Endothelial cell of umbilical vein (primary cell): ENCODE results near the gene SPAG6. TPM values are rescaled to one million over a fixed set of nuclear protein-coding genes. Genes with fewer than 3 reads are reported as not detected.

Experiments used
- BruUV-seq: library from RNA; stranded (reverse); fragments of 400-500 nt; replicated peaks from 2 replicates; lab custom pipeline; 2021; lab: Mats Ljungman, UMichigan
- CTCF ChIA-PET: fragments of 300-600, 350-600 bp; sonication (Branson Sonifier 250); formaldehyde crosslinking; loops from one replicate; lab custom pipeline; 2021; ENCODE audit warnings: antibody characterized with exemption, inconsistent platforms; lab: Charles Lee
- POLR2A ChIA-PET: fragments of 300-600, 350-600 bp; sonication (Branson Sonifier 250); formaldehyde crosslinking; loops from one replicate; lab custom pipeline; 2021; ENCODE audit warnings: antibody characterized with exemption, inconsistent platforms; lab: Charles Lee
- DNase-seq: peaks from one replicate; pipeline ENCODE4 v3.0.0-alpha.2; 2011; ENCODE audit warnings: low read depth, low spot score
- FAIRE-seq: peaks from 2 replicates; lab custom pipeline; 2011; peaks lifted over from hg19 to GRCh38; lab: Jason Lieb, UNC
- H2AFZ ChIP-seq: 2 replicates; pipeline ENCODE4 v1.6.0; 2012; ENCODE audit warnings: low read depth, low read length, control low read depth, inconsistent platforms
- H3K27ac ChIP-seq: 2 replicates; pipeline ENCODE4 v1.5.1; 2011; ENCODE audit warnings: low read depth, mild to moderate bottlenecking, control low read depth, low read length, moderate library complexity; ENCODE audit not compliant: insufficient read depth
- H3K27me3 ChIP-seq, 2 experiments: 2 replicates each; pipeline versions ENCODE4 v1.6.0 to v1.6.1; 2011; ENCODE audit warnings: low read length in 2 of 2, mixed read lengths in 1 of 2; ENCODE audit not compliant: control insufficient read depth in 2 of 2, insufficient read depth in 2 of 2
- H3K36me3 ChIP-seq, 2 experiments: 2 replicates in 1 of 2; 3 replicates in 1 of 2; pipeline ENCODE4 v1.5.1; 2011; ENCODE audit warnings: low read length in 2 of 2, mild to moderate bottlenecking in 1 of 2, moderate library complexity in 1 of 2; ENCODE audit not compliant: control insufficient read depth in 2 of 2, insufficient read depth in 2 of 2; ENCODE audit errors: extremely low read depth in 1 of 2
- H3K4me1 ChIP-seq: 3 replicates; pipeline ENCODE4 v1.5.1; 2011; ENCODE audit warnings: mild to moderate bottlenecking, low read length; ENCODE audit not compliant: control insufficient read depth, insufficient read depth; ENCODE audit errors: extremely low read depth
- H3K4me2 ChIP-seq: 2 replicates; pipeline ENCODE4 v1.6.1; 2011; ENCODE audit warnings: low read length, control low read depth, mixed read lengths; ENCODE audit not compliant: insufficient read depth
- H3K4me3 ChIP-seq, 3 experiments: fragments of 200-600 bp in 1 of 3; sonication (generic), shearing (Covaris generic) in 1 of 3; replicated peaks in 1 of 3; 2 replicates each; pipeline ENCODE4 v1.5.1; 2011 to 2016; ENCODE audit warnings: control low read depth in 3 of 3, low read length in 3 of 3, mild to moderate bottlenecking in 2 of 3, inconsistent platforms in 1 of 3, low read depth in 1 of 3, moderate library complexity in 1 of 3; ENCODE audit not compliant: insufficient read depth in 1 of 3
- H3K79me2 ChIP-seq: 2 replicates; pipeline ENCODE4 v1.6.0; 2012; ENCODE audit warnings: low read length, inconsistent platforms; ENCODE audit not compliant: control insufficient read depth, insufficient read depth
- H3K9ac ChIP-seq: replicated peaks from 2 replicates; pipeline ENCODE3; 2011; ENCODE audit warnings: low read length, control low read depth; ENCODE audit not compliant: insufficient read depth; ENCODE audit errors: extremely low read depth
- H3K9me1 ChIP-seq: replicated peaks from 3 replicates; pipeline ENCODE4 v1.6.0; 2011; ENCODE audit warnings: mild to moderate bottlenecking, low read length; ENCODE audit not compliant: control insufficient read depth, insufficient read depth; ENCODE audit errors: extremely low read depth
- H3K9me3 ChIP-seq: replicated peaks from 2 replicates; pipeline ENCODE4 v1.5.1; 2012; ENCODE audit warnings: low read length, inconsistent platforms; ENCODE audit not compliant: control insufficient read depth, insufficient read depth
- H4K20me1 ChIP-seq: replicated peaks from 2 replicates; pipeline ENCODE3; 2011; ENCODE audit warnings: mild to moderate bottlenecking, low read length; ENCODE audit not compliant: control insufficient read depth, insufficient read depth; ENCODE audit errors: extremely low read depth
- CTCF ChIP-seq, 2 donors: IDR thresholded peaks; 1 replicate in 1 of 2; 2 replicates in 1 of 2; pipeline ENCODE4 v1.5.1; 2011; ENCODE audit warnings: low read length in 2 of 2, mild to moderate bottlenecking in 2 of 2, moderate library complexity in 2 of 2, control low read depth in 1 of 2, inconsistent platforms in 1 of 2, low read depth in 1 of 2; ENCODE audit not compliant: insufficient read depth in 1 of 2; ENCODE audit errors: extremely low read depth in 1 of 2
- EZH2 ChIP-seq: IDR thresholded peaks from 2 replicates; pipeline ENCODE4 v1.6.1; 2012; ENCODE audit warnings: borderline replicate concordance, low read depth, mild to moderate bottlenecking, moderate library complexity, low read length, inconsistent platforms; ENCODE audit not compliant: severe bottlenecking
- FOS ChIP-seq: IDR thresholded peaks from 2 replicates; pipeline ENCODE4 v1.6.1; 2011; ENCODE audit warnings: mild to moderate bottlenecking, low read length, moderate library complexity, borderline replicate concordance; ENCODE audit not compliant: insufficient read depth
- GATA2 ChIP-seq: IDR thresholded peaks from 2 replicates; pipeline ENCODE4 v1.7.0; 2011; ENCODE audit warnings: low read depth, mild to moderate bottlenecking, moderate library complexity, mixed read lengths, low read length; ENCODE audit not compliant: insufficient read length, insufficient read depth
- JUN ChIP-seq: IDR thresholded peaks from 2 replicates; pipeline ENCODE4 v1.6.1; 2011; ENCODE audit warnings: borderline replicate concordance, low read depth; ENCODE audit not compliant: insufficient read length, insufficient read depth
- MYC ChIP-seq: IDR thresholded peaks from one replicate; pipeline ENCODE4 v1.6.1; 2011; ENCODE audit warnings: mild to moderate bottlenecking, low read depth, low read length
- POLR2A ChIP-seq: IDR thresholded peaks from 2 replicates; pipeline ENCODE4 v1.6.1; 2012; ENCODE audit warnings: low read depth, mild to moderate bottlenecking, control low read depth, low read length
- POLR2AphosphoS5 ChIP-seq: IDR thresholded peaks from 2 replicates; pipeline ENCODE4 v1.6.1; 2012; ENCODE audit warnings: low read depth, mild to moderate bottlenecking, control low read depth, low read length, moderate library complexity; ENCODE audit not compliant: insufficient read depth
- dilution Hi-C: fragments of 300-500 bp; cut with MboI; formaldehyde crosslinking; loops from one replicate; pipeline ENCODE4 v1.15.0; 2019; ENCODE audit warnings: low sequenced_read_pairs; ENCODE audit not compliant: extremely low pct_ligation_motif_present
- intact Hi-C: fragments of 100-400 bp; cut with micrococcal nuclease; formaldehyde crosslinking; loops from one replicate; pipeline ENCODE4 v1.10.0; 2022
- polyA plus RNA-seq, 4 experiments: library from polyadenylated mRNA; depleted of rRNA in 3 of 4; stranded (reverse) in 3 of 4; unstranded in 1 of 4; fragments of >200 nt; gene quantifications; 2 replicates each; pipeline versions ENCODE4 v1.2.1 to v1.2.3, GENCODE V29; 2011 to 2012; ENCODE audit warnings: missing spikeins in 1 of 4
- total RNA-seq: library from RNA; stranded (reverse); gene quantifications from 2 replicates; pipeline ENCODE4 v1.2.3, GENCODE V29; 2021
- TF ChIP-seq, protein P1 (sequence below): IDR thresholded peaks from 2 replicates; pipeline ENCODE4 v1.6.1; 2011; ENCODE audit not compliant: insufficient read depth, insufficient read length

The SPAG6 gene
- total and polyA plus RNA-seq, 2 donors (not counting 3 experiments of a cell fraction or from before 2014, with no cell fraction given) = not detected

GRCh38 chr10:22443175-22443901 is 98.0 kb downstream of the SPAG6 start:
- H3K9me1 ChIP-seq = no peaks in the 10 kb centered on the region
- no peaks in the 10 kb centered on the region for H3K9me3 ChIP-seq
- BruUV-seq = no TSS peak
- POLR2A ChIA-PET = no interaction called here
- no peak overlapping the region for H3K4me3 ChIP-seq
- H3K27me3 ChIP-seq = peaks cover 11 to 35% of the 10 kb centered on the region in 2 experiments
- intact Hi-C loops = no loop called here
- CTCF ChIA-PET = no interaction called here
- FAIRE-seq (no peak), DNase-seq (no peak)
- H3K4me1 ChIP-seq = peaks cover 4% of the 10 kb centered on the region
- H3K9ac ChIP-seq = no peak overlapping the region
- H4K20me1 ChIP-seq = no peaks in the 10 kb centered on the region
- no peak overlapping the region for H2AFZ ChIP-seq
- H3K79me2 ChIP-seq = peaks cover 2% of the 10 kb centered on the region
- TF ChIP-seq POLR2A = no peak
- TF ChIP-seq EZH2 = no peak
- no peak for TF ChIP-seq CTCF (IDR thresholded peaks at IDR 0.05; ENCODE audit: extremely low read depth in 1 of 2, insufficient read depth in 1 of 2, low read depth in 1 of 2, low read length in 2 of 2)
- TF ChIP-seq POLR2AphosphoS5 = no peak
- no peak for TF ChIP-seq FOS
- TF ChIP-seq, protein P1, sequence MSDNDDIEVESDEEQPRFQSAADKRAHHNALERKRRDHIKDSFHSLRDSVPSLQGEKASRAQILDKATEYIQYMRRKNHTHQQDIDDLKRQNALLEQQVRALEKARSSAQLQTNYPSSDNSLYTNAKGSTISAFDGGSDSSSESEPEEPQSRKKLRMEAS = no peak
- no peak for TF ChIP-seq MYC
- no peak for TF ChIP-seq JUN
- TF ChIP-seq GATA2 = no peak
- no peak overlapping the region for H3K27ac ChIP-seq
- no peak overlapping the region for H3K4me2 ChIP-seq
- dilution Hi-C loops = no loop called here
- H3K36me3 ChIP-seq = no peaks in the 10 kb centered on the region
